ENCODE results near the gene PSMD8. TPM values are rescaled to one million over a fixed set of nuclear protein-coding genes. Genes with fewer than 3 reads are reported as not detected.

PSMD8 gene
- total RNA-seq, 1 donor, result 277 TPM

- no peak for TF ChIP-seq CTCF (IDR thresholded peaks at IDR 0.05; ENCODE audit: insufficient read depth, low read depth, low read length)
- DNase-seq (ENCODE audit: low read depth), result no peak
- H3K4me3 ChIP-seq (ENCODE audit: low read depth, low read length), result peak overlapping the region; percentile 94
These were observed 452 bp upstream of the PSMD8 start for GRCh38 chr19:38373907-38374331.

GRCh38 chr19:38375098-38375493 lies 725 bp downstream of the PSMD8 start:
- no peak for DNase-seq (ENCODE audit: low read depth)
- TF ChIP-seq CTCF (IDR thresholded peaks at IDR 0.05; ENCODE audit: insufficient read depth, low read depth, low read length), result no peak
- peak overlapping the region; percentile 94 for H3K4me3 ChIP-seq (ENCODE audit: low read depth, low read length)

- H3K4me3 ChIP-seq (ENCODE audit: low read depth, low read length), result peak overlapping the region; percentile 94
- peak; percentile 53 for DNase-seq (ENCODE audit: low read depth)
- no peak for TF ChIP-seq CTCF (IDR thresholded peaks at IDR 0.05; ENCODE audit: insufficient read depth, low read depth, low read length)
These were observed 1.4 kb downstream of the PSMD8 start for GRCh38 chr19:38375748-38376147.

- H3K4me3 ChIP-seq (ENCODE audit: low read depth, low read length), result no peak overlapping the region
- TF ChIP-seq CTCF (IDR thresholded peaks at IDR 0.05; ENCODE audit: insufficient read depth, low read depth, low read length), result no peak
- no peak for DNase-seq (ENCODE audit: low read depth)
These were observed 2.2 kb downstream of the PSMD8 start for GRCh38 chr19:38376576-38376975.

DNA sequence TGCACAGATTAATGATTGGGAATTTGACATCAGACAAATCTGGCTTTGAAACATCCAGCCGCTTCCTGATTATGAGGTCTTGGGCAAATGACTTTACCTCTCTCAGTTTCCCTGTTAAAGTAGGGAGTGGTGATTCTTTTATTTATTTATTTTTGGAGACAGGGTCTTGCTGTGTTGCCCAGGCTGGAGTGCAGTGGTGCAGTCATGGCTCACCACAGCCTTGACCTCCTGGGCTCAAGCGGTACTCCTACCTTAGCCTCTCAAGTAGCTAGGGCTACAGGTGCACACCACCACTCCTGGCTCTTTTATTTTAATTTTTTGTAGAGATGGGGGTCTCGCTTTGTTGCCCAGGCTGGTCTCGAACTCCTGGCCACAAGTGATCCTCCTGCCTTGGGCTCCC lies 2.7 kb downstream of the PSMD8 start:
- no peak for DNase-seq (ENCODE audit: low read depth)
- no peak for TF ChIP-seq CTCF (IDR thresholded peaks at IDR 0.05; ENCODE audit: insufficient read depth, low read depth, low read length)
- no peak overlapping the region for H3K4me3 ChIP-seq (ENCODE audit: low read depth, low read length)

DNA sequence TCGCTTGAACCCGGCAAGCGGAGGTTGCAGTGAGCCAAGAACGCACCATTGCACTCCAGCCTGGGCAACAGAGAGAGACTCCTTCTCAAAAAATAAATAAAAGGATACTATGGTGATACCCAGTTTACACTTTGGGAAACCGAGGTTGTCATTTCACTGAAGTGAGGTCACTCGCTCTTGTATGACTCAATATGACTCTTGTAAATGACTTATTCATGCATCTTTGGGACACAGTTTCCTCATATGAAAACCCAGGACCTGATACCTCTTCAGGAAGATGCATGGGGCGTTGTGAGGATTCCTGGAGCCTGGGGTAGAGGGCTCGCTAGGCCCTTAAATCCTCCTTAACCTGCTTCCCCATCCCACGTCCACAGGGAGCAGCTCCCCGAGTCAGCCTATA lies 4.5 kb downstream of the PSMD8 start:
- DNase-seq (ENCODE audit: low read depth), result no peak
- no peak overlapping the region for H3K4me3 ChIP-seq (ENCODE audit: low read depth, low read length)
- no peak for TF ChIP-seq CTCF (IDR thresholded peaks at IDR 0.05; ENCODE audit: insufficient read depth, low read depth, low read length)

GRCh38 chr19:38381138-38381537 lies 6.8 kb downstream of the PSMD8 start:
- TF ChIP-seq CTCF (IDR thresholded peaks at IDR 0.05; ENCODE audit: insufficient read depth, low read depth, low read length), result no peak
- DNase-seq (ENCODE audit: low read depth), result no peak
- no peak overlapping the region for H3K4me3 ChIP-seq (ENCODE audit: low read depth, low read length)
